ENCODE measurements around the gene MLLT3.

GRCh38 chr9:20624201-20625002 is 2.1 kb upstream of the MLLT3 start:
- TF ChIP-seq CTCF (IDR thresholded peaks at IDR 0.05; ENCODE audit: low read depth, low read length) (peak; percentile 91), EZH2phosphoT487 (IDR thresholded peaks at IDR 0.05; ENCODE audit: low read depth) (no peak)

All from OCI-LY3 (cell line).